Ishikawa (cell line): Measurements from ENCODE around the gene ASAP3.

Experiments used
- NFIC ChIP-seq: IDR thresholded peaks from 2 replicates; pipeline ENCODE4 v1.6.1; 2012
- RAD21 ChIP-seq: IDR thresholded peaks from 2 replicates; pipeline ENCODE4 v1.6.1; 2012; ENCODE audit warnings: low read depth
- TAF1 ChIP-seq: IDR thresholded peaks from 2 replicates; pipeline ENCODE4 v1.6.1; 2012; ENCODE audit warnings: low read depth, mild to moderate bottlenecking
- TCF12 ChIP-seq: IDR thresholded peaks from 2 replicates; pipeline ENCODE4 v1.6.1; 2012; ENCODE audit warnings: low read depth
- TEAD4 ChIP-seq: IDR thresholded peaks from 2 replicates; pipeline ENCODE4 v1.6.1; 2012

DNA sequence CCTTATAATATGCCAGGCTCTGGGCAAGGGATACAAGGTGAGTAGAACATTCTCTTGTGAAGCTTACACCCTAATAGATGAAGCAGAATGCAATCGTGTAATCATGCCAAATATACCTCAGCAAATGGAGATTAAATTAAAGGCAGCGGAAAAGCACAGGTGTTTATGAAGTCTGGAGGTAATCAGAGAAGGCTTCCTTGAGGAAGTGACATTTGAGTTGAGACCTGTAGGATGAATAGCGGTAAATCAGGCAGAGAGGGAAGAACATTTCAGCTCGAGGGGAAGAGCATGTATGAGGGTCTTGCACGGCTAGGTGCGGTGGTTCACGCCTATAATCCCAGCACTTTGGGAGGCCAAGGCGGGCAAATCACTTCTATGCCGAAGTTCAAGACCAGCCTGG lies 33.6 kb upstream of the ASAP3 start:
- TF ChIP-seq TAF1, result no peak
- TF ChIP-seq TEAD4, result no peak
- TF ChIP-seq TCF12, result no peak
- TF ChIP-seq RAD21, result no peak
- no peak for TF ChIP-seq NFIC
